Astrocyte (in vitro differentiated cells and primary cell): ENCODE measurements around the gene ABHD16A. TPM values are rescaled to one million over a fixed set of nuclear protein-coding genes. Genes with fewer than 3 reads are reported as not detected.

Experiments
- DNase-seq: peaks from one replicate; pipeline ENCODE4 v3.0.0-alpha.2; 2010; ENCODE audit warnings: low read depth
- FAIRE-seq: peaks from 2 replicates; lab custom pipeline; 2011; peaks lifted over from hg19 to GRCh38; lab: Jason Lieb, UNC
- H2AFZ ChIP-seq: 2 replicates; pipeline ENCODE4 v1.6.0; 2012; ENCODE audit warnings: low read depth, low read length, inconsistent platforms
- H3K27ac ChIP-seq: 2 replicates; pipeline ENCODE4 v1.5.1; 2011; ENCODE audit warnings: low read depth, low read length, inconsistent platforms
- H3K27me3 ChIP-seq: 2 replicates; pipeline ENCODE4 v1.6.0; 2011; ENCODE audit warnings: low read length, inconsistent platforms; ENCODE audit not compliant: insufficient read depth
- H3K36me3 ChIP-seq: 2 replicates; pipeline ENCODE4 v1.5.1; 2011; ENCODE audit warnings: low read length, inconsistent platforms; ENCODE audit not compliant: insufficient read depth
- H3K4me1 ChIP-seq: 2 replicates; pipeline ENCODE4 v1.5.1; 2011; ENCODE audit warnings: low read length, inconsistent platforms; ENCODE audit not compliant: insufficient read depth
- H3K4me2 ChIP-seq: 2 replicates; pipeline ENCODE4 v1.6.0; 2012; ENCODE audit warnings: low read length, inconsistent platforms
- H3K4me3 ChIP-seq: 2 replicates; pipeline ENCODE4 v1.5.1; 2011; ENCODE audit warnings: low read depth, mild to moderate bottlenecking, low read length, inconsistent platforms; ENCODE audit not compliant: insufficient read depth
- H3K79me2 ChIP-seq: 2 replicates; pipeline ENCODE4 v1.6.0; 2012; ENCODE audit warnings: mild to moderate bottlenecking, low read length, inconsistent platforms; ENCODE audit not compliant: insufficient read depth
- H3K9ac ChIP-seq: 2 replicates; pipeline ENCODE4 v1.6.0; 2012; ENCODE audit warnings: mild to moderate bottlenecking, low read length, inconsistent platforms
- H3K9me3 ChIP-seq: 2 replicates; pipeline ENCODE4 v1.5.1; 2012; ENCODE audit warnings: low read depth, mild to moderate bottlenecking, low read length, inconsistent platforms; ENCODE audit not compliant: insufficient read depth
- H4K20me1 ChIP-seq: 2 replicates; pipeline ENCODE4 v1.6.0; 2012; ENCODE audit warnings: low read length, inconsistent platforms; ENCODE audit not compliant: insufficient read depth
- H3K27ac Mint-ChIP-seq: one replicate; pipeline ENCODE4 v1.8.0; 2021; ENCODE audit warnings: mild to moderate bottlenecking, mixed read lengths; ENCODE audit not compliant: unreplicated experiment
- H3K27me3 Mint-ChIP-seq: one replicate; pipeline ENCODE4 v1.8.0; 2021; ENCODE audit warnings: low read depth, mixed read lengths; ENCODE audit not compliant: unreplicated experiment
- H3K36me3 Mint-ChIP-seq: one replicate; pipeline ENCODE4 v1.8.0; 2021; ENCODE audit warnings: low read depth, mixed read lengths; ENCODE audit not compliant: unreplicated experiment
- H3K4me1 Mint-ChIP-seq: one replicate; pipeline ENCODE4 v1.8.0; 2021; ENCODE audit warnings: low read depth, mixed read lengths; ENCODE audit not compliant: unreplicated experiment
- H3K4me3 Mint-ChIP-seq: one replicate; pipeline ENCODE4 v1.8.0; 2021; ENCODE audit warnings: mild to moderate bottlenecking, moderate library complexity, mixed read lengths; ENCODE audit not compliant: unreplicated experiment
- H3K9me3 Mint-ChIP-seq: one replicate; pipeline ENCODE4 v1.8.0; 2021; ENCODE audit warnings: mild to moderate bottlenecking, mixed read lengths; ENCODE audit not compliant: unreplicated experiment
- EZH2 ChIP-seq: IDR thresholded peaks from 2 replicates; pipeline ENCODE4 v1.6.1; 2012; ENCODE audit warnings: mild to moderate bottlenecking, low read length, inconsistent platforms; ENCODE audit not compliant: insufficient read depth
- total RNA-seq: library from RNA; stranded (reverse); gene quantifications from 2 replicates; pipeline ENCODE4 v1.2.1, GENCODE V29; 2021
- TF ChIP-seq, protein P1 (sequence below): IDR thresholded peaks from 2 replicates; pipeline ENCODE4 v1.5.1; 2011; ENCODE audit warnings: low read depth, mild to moderate bottlenecking, inconsistent platforms, low read length, moderate library complexity; ENCODE audit not compliant: insufficient read depth

Gene ABHD16A
- total RNA-seq, 1 donor from 2014 or later: 38.3 TPM

DNA sequence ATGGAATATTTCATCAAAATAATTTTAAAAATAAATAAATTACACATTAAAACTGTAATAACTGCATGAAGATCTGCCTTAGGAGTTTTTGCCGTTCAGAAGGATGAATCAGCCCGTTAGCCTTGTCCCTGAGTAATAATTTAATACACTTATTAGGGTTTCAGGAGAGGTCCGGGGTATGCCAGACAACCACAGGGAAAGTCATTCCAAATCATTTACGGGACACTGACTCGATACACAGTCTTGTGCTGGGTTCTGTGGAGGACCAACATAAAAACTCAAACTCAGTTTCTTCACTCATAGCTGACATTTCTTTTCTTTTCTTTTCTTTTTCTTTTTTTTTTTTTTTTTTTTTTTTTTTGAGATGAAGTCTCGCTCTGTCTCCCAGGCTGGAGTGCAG, 2.8 kb upstream of the ABHD16A start:
- H3K79me2 ChIP-seq: peaks cover 20% of the 10 kb centered on the region
- no peaks in the 10 kb centered on the region for H3K36me3 ChIP-seq
- no peak overlapping the region for H3K9ac ChIP-seq
- no peak for FAIRE-seq
- Mint-ChIP-seq H3K27me3 (peaks cover 12% of the 10 kb centered on the region), H3K9me3 (no peaks in the 10 kb centered on the region), H3K4me3 (no peak overlapping the region), H3K27ac (no peak overlapping the region), H3K4me1 (peaks cover 9% of the 10 kb centered on the region), H3K36me3 (peaks cover 2% of the 10 kb centered on the region)
- no peak overlapping the region for H3K27ac ChIP-seq
- no peak overlapping the region for H2AFZ ChIP-seq
- peaks cover 15% of the 10 kb centered on the region for H4K20me1 ChIP-seq
- H3K27me3 ChIP-seq: no peaks in the 10 kb centered on the region
- TF ChIP-seq, protein P1, sequence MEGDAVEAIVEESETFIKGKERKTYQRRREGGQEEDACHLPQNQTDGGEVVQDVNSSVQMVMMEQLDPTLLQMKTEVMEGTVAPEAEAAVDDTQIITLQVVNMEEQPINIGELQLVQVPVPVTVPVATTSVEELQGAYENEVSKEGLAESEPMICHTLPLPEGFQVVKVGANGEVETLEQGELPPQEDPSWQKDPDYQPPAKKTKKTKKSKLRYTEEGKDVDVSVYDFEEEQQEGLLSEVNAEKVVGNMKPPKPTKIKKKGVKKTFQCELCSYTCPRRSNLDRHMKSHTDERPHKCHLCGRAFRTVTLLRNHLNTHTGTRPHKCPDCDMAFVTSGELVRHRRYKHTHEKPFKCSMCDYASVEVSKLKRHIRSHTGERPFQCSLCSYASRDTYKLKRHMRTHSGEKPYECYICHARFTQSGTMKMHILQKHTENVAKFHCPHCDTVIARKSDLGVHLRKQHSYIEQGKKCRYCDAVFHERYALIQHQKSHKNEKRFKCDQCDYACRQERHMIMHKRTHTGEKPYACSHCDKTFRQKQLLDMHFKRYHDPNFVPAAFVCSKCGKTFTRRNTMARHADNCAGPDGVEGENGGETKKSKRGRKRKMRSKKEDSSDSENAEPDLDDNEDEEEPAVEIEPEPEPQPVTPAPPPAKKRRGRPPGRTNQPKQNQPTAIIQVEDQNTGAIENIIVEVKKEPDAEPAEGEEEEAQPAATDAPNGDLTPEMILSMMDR: no peak
- TF ChIP-seq EZH2: no peak
- DNase-seq: no peak
- H3K4me2 ChIP-seq: no peak overlapping the region
- H3K9me3 ChIP-seq: no peaks in the 10 kb centered on the region
- H3K4me3 ChIP-seq: no peak overlapping the region
- H3K4me1 ChIP-seq: peaks cover 17% of the 10 kb centered on the region

DNA sequence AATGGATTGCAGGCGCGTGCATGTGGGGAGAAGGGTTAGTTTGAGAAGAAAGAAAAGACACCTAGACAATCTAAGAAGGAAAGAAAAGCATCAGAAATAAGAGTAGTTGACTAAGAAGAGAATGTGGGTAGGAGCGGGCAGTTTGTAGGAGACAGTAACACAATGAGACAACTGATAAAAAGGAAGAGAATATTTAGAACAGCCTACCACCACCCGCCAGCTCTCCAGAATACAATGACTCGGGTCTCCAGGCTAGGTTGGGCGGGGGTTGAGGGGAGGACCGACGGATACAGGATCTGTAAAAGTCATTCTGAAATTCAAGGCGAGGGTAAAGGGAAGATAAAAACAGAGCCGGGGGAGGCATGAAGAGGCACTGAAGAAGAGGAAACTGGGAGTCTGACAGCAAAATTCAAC, 712 bp downstream of the ABHD16A start:
- Mint-ChIP-seq H3K36me3 (peaks cover 4% of the 10 kb centered on the region), H3K9me3 (no peaks in the 10 kb centered on the region), H3K4me3 (peak overlapping the region; percentile 99), H3K4me1 (peaks cover 16% of the 10 kb centered on the region), H3K27ac (peak overlapping the region; percentile 92), H3K27me3 (peaks cover 4% of the 10 kb centered on the region)
- H3K4me2 ChIP-seq: peak overlapping the region; percentile 92
- H3K9me3 ChIP-seq: no peaks in the 10 kb centered on the region
- H3K27ac ChIP-seq: peak overlapping the region; percentile 93
- H3K27me3 ChIP-seq: no peaks in the 10 kb centered on the region
- peaks cover 38% of the 10 kb centered on the region for H3K79me2 ChIP-seq
- H3K4me3 ChIP-seq: peak overlapping the region; percentile 89
- H3K4me1 ChIP-seq: peaks cover 18% of the 10 kb centered on the region
- peaks cover 28% of the 10 kb centered on the region for H4K20me1 ChIP-seq
- peak; percentile 4 for DNase-seq
- peak overlapping the region; percentile 89 for H3K9ac ChIP-seq
- no peak for FAIRE-seq
- TF ChIP-seq EZH2: no peak
- TF ChIP-seq, protein P1: no peak
- H2AFZ ChIP-seq: peak overlapping the region; percentile 82
- H3K36me3 ChIP-seq: peaks cover 5% of the 10 kb centered on the region

DNA sequence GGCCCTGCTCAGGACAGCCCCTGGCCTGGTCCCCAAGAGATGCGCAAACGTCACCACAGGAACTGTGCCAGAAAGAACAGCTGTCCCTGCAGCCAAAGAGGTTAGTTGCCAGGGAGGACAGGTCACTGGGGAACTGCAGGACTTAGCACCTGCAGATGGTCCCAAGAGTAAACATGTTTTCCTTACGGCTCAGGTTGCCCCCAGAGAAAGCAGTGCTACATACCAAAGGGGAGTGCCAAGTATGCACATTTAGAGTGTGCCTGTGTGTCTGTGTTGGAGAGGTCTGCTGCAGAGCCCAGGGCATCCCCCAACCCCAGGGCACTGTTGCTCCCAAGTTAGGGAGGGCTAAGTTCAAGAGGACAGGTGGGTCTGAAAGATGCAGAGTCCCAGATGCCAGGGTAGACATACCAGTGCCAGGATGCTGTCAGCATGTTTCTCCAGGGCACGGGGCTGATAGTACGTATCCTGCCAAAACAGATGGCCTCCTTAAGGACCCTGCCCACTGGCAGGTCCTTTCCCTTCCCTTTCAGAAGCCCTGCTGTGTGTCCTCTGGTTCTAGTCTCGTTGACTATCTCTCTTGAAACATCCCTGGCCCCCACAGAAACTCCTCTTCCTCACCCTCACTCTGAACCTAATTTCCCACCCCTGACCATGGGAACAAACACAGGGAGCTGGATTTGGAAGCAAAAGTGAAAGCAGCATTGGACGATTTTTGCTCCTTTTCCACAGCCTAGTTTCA, 1.3 kb downstream of the ABHD16A start:
- peak overlapping the region; percentile 89 for H3K9ac ChIP-seq
- DNase-seq (no peak), FAIRE-seq (no peak)
- H3K79me2 ChIP-seq: peaks cover 38% of the 10 kb centered on the region
- H4K20me1 ChIP-seq: peaks cover 34% of the 10 kb centered on the region
- no peaks in the 10 kb centered on the region for H3K9me3 ChIP-seq
- H3K36me3 Mint-ChIP-seq: peaks cover 4% of the 10 kb centered on the region
- peak overlapping the region; percentile 93 for H3K27ac ChIP-seq
- no peak for TF ChIP-seq EZH2
- TF ChIP-seq, protein P1: no peak
- peak overlapping the region; percentile 89 for H3K4me3 ChIP-seq
- peak overlapping the region; percentile 92 for H3K27ac Mint-ChIP-seq
- H3K4me3 Mint-ChIP-seq: peak overlapping the region; percentile 99
- H3K36me3 ChIP-seq: peaks cover 5% of the 10 kb centered on the region
- peaks cover 18% of the 10 kb centered on the region for H3K4me1 ChIP-seq
- peak overlapping the region; percentile 82 for H2AFZ ChIP-seq
- no peaks in the 10 kb centered on the region for H3K9me3 Mint-ChIP-seq
- H3K4me1 Mint-ChIP-seq: peaks cover 17% of the 10 kb centered on the region
- H3K27me3 Mint-ChIP-seq: peaks cover 1% of the 10 kb centered on the region
- no peaks in the 10 kb centered on the region for H3K27me3 ChIP-seq
- peak overlapping the region; percentile 92 for H3K4me2 ChIP-seq
